PFSK-1 (cell line): ENCODE data around the gene PRDM15.

Experiments
- POLR2AphosphoS5 ChIP-seq: IDR thresholded peaks from 2 replicates; pipeline ENCODE4 v1.6.1; 2012; ENCODE audit warnings: low read depth, mild to moderate bottlenecking, control low read depth, low read length, moderate library complexity
- TAF1 ChIP-seq: IDR thresholded peaks from 2 replicates; pipeline ENCODE4 v1.6.1; 2012; ENCODE audit warnings: low read length, control low read depth, borderline replicate concordance; ENCODE audit not compliant: insufficient read depth

DNA sequence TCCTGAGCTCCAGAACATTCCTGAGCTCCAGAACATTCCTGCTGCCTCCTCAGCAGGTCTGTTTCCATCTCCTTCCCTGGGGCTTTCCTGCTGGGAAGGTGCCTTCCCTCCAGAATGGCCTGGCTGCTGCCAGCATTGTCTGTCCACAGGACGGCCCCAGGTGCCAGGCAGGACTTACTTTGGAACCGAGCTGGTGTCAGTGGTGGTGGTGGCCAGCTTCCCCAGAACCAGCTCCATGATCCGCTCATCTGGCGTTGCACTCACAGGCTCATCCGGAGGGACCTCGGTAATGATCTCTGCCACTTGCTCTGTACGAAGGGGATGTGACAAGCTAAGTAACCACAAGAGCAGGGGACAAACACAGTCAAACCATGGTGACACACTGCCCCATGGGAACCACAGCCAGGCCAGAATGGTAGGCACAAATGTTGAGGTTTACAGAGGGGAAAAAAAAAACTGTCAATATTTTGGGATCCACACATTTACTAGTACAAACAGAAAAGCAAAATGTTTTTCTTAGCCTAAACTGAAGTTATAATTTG is 41.3 kb downstream of the PRDM15 start:
- no peak for TF ChIP-seq POLR2AphosphoS5
- TF ChIP-seq TAF1, result no peak
